H1 (cell line): ENCODE data around the gene MREG.

ENCODE experiments used
- CEBPB ChIP-seq: IDR thresholded peaks from 2 replicates; pipeline ENCODE4 v1.6.1; 2012; ENCODE audit warnings: low read depth, low read length
- CHD2 ChIP-seq: IDR thresholded peaks from 2 replicates; pipeline ENCODE4 v1.6.1; 2012; ENCODE audit warnings: low read length, improper control_type of control experiment
- HDAC2 ChIP-seq, 2 experiments: fragments of 300-600 bp in 1 of 2; sonication (generic) in 1 of 2; IDR thresholded peaks; 2 replicates each; pipeline ENCODE4 v1.6.1; 2011 to 2012; ENCODE audit warnings: low read depth in 2 of 2, low read length in 2 of 2, mild to moderate bottlenecking in 2 of 2, moderate library complexity in 2 of 2, borderline replicate concordance in 1 of 2, inconsistent platforms in 1 of 2
- PHF8 ChIP-seq: fragments of 200-600 bp; sonication (generic); conservative IDR thresholded peaks from 2 replicates; pipeline ENCODE4 v1.7.1; 2012; ENCODE audit warnings: low read depth, mild to moderate bottlenecking, inconsistent platforms, low read length, moderate library complexity
- POLR2AphosphoS5 ChIP-seq: IDR thresholded peaks from 2 replicates; pipeline ENCODE4 v1.6.1; 2011; ENCODE audit warnings: low read depth, low read length
- RNF2 ChIP-seq: fragments of 200-900, 300-1000 bp; sonication (generic); IDR thresholded peaks from 2 replicates; pipeline ENCODE4 v1.7.1; 2016; ENCODE audit warnings: borderline replicate concordance, low read depth, mild to moderate bottlenecking, antibody characterized with exemption, low read length; ENCODE audit not compliant: poor library complexity, severe bottlenecking; ENCODE audit errors: missing control alignments
- TBP ChIP-seq: IDR thresholded peaks from 2 replicates; pipeline ENCODE4 v1.6.1; 2011; ENCODE audit warnings: low read depth, low read length, improper control_type of control experiment
- TF ChIP-seq, protein P1 (sequence below), 3 experiments: IDR thresholded peaks; 1 replicate in 2 of 3; 2 replicates in 1 of 3; pipeline versions ENCODE4 v1.5.1 to v1.6.1; 2011; ENCODE audit warnings: low read length in 3 of 3, mild to moderate bottlenecking in 3 of 3, inconsistent platforms in 2 of 3, low read depth in 1 of 3, moderate library complexity in 1 of 3; ENCODE audit not compliant: insufficient read depth in 1 of 3; ENCODE audit errors: control extremely low read depth in 1 of 3
- TF ChIP-seq, protein P2 (sequence below): IDR thresholded peaks from 2 replicates; pipeline ENCODE4 v1.6.1; 2012; ENCODE audit warnings: low read length, inconsistent platforms
- TF ChIP-seq, protein P3 (sequence below): IDR thresholded peaks from 2 replicates; pipeline ENCODE4 v1.6.1; 2011; ENCODE audit warnings: low read length, improper control_type of control experiment

GRCh38 chr2:215974700-215975429, 38.5 kb downstream of the MREG start:
- TF ChIP-seq, protein P1, sequence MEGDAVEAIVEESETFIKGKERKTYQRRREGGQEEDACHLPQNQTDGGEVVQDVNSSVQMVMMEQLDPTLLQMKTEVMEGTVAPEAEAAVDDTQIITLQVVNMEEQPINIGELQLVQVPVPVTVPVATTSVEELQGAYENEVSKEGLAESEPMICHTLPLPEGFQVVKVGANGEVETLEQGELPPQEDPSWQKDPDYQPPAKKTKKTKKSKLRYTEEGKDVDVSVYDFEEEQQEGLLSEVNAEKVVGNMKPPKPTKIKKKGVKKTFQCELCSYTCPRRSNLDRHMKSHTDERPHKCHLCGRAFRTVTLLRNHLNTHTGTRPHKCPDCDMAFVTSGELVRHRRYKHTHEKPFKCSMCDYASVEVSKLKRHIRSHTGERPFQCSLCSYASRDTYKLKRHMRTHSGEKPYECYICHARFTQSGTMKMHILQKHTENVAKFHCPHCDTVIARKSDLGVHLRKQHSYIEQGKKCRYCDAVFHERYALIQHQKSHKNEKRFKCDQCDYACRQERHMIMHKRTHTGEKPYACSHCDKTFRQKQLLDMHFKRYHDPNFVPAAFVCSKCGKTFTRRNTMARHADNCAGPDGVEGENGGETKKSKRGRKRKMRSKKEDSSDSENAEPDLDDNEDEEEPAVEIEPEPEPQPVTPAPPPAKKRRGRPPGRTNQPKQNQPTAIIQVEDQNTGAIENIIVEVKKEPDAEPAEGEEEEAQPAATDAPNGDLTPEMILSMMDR (IDR thresholded peaks at IDR 0.05; ENCODE audit: control extremely low read depth in 1 of 3, insufficient read depth in 1 of 3, low read depth in 1 of 3, low read length in 3 of 3) = no peak
- TF ChIP-seq CHD2 (no peak), CEBPB (no peak), PHF8 (no peak), RNF2 (no peak), HDAC2 (IDR thresholded peaks at IDR 0.05; ENCODE audit: borderline replicate concordance in 1 of 2, low read depth in 2 of 2, low read length in 2 of 2) (no peak), POLR2AphosphoS5 (no peak), TBP (no peak)
- TF ChIP-seq, protein P2, sequence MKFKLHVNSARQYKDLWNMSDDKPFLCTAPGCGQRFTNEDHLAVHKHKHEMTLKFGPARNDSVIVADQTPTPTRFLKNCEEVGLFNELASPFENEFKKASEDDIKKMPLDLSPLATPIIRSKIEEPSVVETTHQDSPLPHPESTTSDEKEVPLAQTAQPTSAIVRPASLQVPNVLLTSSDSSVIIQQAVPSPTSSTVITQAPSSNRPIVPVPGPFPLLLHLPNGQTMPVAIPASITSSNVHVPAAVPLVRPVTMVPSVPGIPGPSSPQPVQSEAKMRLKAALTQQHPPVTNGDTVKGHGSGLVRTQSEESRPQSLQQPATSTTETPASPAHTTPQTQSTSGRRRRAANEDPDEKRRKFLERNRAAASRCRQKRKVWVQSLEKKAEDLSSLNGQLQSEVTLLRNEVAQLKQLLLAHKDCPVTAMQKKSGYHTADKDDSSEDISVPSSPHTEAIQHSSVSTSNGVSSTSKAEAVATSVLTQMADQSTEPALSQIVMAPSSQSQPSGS = no peak
- TF ChIP-seq, protein P3, sequence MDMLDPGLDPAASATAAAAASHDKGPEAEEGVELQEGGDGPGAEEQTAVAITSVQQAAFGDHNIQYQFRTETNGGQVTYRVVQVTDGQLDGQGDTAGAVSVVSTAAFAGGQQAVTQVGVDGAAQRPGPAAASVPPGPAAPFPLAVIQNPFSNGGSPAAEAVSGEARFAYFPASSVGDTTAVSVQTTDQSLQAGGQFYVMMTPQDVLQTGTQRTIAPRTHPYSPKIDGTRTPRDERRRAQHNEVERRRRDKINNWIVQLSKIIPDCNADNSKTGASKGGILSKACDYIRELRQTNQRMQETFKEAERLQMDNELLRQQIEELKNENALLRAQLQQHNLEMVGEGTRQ = no peak
